HG02763 (cell line): ENCODE measurements around the gene TAX1BP3.

Source experiments
- ATAC-seq: cut with Tn5 transposase; IDR thresholded peaks from one replicate; pipeline ENCODE4 v1.9.1; 2021; ENCODE audit warnings: mild to moderate bottlenecking, moderate library complexity; ENCODE audit not compliant: unreplicated experiment

Gene TAX1BP3

DNA sequence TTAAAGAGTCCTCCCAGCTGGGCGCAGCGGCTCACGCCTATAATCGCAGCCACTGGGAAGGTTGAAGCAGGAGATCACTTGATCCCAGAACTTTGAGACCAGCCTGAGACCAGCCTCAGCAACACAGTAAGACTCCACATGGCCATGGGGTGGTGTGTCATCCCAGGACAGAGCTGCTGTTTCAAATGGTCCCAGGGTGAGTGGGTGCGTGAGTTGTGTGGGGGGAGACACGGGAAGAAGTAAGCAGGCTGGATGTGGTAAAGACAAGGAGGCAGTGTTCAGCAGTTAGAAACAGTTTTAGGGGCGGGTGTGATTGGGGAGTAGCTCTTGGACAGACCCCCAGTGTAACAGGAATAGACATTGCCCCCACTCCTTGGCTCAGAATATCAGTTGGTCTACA, 36.1 kb downstream of the TAX1BP3 start:
- ATAC-seq: no peak

DNA sequence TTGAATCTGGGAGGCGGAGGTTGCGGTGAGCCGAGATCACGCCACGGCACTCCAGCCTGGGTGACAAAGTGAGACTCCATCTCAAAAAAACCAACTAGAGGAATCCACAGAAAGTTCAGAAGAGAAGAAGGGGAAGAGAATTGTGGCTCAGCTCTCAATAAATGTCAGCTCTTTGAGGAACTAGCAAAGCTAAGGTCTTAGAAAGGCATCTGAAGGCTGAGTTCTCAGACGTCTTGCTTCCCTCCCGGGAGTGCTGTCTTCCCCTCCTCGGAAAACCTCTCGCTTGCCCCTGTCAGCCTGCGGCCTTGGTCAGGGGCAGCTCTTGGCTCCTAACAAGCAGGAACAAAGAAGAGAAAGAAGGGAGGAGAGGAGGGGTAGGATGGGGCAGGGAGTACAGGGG, 37.6 kb downstream of the TAX1BP3 start:
- ATAC-seq: no peak

DNA sequence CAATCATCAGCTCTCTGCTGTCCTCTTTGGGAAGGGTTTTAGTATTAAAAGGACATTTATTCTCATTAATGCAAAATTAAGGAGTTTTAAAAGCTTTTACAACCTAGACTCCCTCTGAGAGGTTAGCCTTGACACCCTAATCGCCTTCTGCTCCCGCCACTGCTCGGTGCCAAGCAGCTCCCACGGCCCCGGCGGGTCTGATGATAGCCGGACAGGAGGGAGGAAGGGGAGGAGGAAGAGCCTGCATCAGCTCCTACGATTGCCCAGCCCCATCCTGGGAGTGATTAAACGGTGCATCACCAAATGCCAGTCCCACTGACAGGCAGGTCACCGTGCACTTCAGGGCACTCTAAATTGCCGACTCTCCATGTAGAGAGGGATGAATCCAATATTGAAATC, 40.6 kb downstream of the TAX1BP3 start:
- no peak for ATAC-seq

DNA sequence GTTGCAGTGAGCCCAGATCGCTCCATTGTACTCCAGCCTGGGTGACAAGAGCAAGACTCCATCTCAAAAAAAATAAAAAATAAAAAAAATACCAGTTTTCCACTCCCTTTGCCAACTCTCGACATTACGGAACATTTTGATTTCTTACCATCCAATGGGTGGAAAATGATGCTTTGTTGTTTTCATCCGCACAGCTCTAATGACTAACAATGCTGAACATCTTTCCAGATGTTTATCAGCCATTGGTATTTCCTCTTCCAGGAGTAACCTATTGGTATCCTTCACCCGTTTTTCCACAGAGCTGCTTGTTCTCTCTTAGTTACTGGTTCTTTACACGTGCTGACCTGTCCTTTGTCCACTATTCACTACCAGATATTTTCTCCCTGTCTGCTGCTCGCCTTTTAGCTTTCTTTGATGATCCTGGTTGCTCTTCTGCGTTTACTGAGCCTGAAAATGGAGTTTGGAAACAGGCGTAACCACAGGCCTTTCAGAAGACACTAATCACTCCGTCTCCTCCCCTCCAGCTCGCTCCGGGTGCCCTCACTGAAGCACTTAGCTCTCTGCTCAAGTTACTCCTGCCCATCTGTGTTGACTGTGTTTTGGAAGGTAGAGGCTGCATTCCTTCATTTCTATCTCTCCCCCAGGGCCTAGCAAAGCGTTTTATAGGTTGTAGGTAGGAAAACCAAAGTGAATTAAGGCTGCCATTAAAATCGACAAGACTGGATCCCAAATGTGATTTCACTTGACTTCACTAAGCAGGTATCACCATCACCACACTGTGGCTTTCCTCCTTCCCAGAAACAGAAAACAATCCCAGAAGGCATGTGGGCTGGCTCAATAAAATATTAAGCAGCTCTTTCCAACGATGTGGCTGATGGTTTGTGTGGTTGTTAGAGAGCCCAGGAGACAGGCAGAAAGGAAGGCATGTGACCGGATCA, 41.3 kb downstream of the TAX1BP3 start:
- no peak for ATAC-seq

DNA sequence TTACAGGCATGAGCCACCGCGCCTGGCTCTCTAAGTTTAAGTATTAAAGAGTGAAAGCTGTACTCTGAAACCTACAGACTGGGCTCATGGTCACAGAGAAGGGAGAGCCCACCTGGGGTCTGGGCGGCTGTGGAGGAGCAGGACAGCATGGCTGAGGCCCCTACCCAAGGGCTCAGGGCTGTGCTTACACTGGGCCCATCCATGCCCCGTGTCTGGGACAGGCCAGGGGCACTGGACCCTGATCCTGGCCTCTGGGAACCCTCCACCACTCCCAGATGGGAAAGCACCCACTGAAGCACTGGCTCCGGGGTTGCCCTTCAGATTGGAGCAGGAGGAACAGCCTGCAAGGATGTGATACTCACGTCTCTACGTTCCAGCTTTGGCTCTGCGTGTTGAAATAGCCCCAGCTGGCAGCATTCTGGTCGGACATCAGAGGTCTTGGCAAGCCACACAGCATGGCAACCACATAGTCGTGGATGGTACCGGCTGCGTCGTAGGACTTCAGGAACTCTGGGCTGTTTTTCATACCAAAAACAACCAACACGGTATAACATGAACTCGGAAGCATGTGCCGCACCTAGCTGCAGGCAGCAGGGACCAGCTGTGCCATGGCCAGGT, 45.3 kb downstream of the TAX1BP3 start:
- ATAC-seq: no peak

DNA sequence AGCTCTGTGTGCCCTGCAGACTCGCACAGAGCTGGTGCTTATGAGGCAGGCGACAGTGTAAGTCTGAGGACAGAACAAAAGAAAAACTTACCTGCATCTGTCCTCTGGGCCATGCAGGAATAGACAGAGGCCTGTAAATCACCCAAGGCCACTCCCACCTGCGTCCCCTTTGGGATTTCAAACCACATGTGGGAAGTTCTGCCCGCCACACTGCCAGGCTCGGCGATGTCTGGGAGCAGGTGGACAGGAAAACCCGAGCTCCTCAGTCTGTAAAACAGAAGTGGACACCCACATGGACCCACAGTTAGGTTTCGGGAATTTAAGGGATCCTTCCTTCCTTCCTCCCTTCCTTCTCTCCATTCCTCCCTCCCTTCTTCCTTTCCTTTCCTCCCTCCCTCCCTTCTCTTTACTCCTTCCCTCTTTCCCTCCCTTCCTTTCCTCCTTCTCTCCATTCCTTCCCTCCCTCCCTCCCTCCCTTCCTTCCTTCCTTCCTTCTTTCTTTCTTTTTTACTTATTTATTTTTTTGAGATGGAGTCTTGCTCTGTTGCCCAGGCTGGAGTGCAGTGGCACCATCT, 47.1 kb downstream of the TAX1BP3 start:
- no peak for ATAC-seq

DNA sequence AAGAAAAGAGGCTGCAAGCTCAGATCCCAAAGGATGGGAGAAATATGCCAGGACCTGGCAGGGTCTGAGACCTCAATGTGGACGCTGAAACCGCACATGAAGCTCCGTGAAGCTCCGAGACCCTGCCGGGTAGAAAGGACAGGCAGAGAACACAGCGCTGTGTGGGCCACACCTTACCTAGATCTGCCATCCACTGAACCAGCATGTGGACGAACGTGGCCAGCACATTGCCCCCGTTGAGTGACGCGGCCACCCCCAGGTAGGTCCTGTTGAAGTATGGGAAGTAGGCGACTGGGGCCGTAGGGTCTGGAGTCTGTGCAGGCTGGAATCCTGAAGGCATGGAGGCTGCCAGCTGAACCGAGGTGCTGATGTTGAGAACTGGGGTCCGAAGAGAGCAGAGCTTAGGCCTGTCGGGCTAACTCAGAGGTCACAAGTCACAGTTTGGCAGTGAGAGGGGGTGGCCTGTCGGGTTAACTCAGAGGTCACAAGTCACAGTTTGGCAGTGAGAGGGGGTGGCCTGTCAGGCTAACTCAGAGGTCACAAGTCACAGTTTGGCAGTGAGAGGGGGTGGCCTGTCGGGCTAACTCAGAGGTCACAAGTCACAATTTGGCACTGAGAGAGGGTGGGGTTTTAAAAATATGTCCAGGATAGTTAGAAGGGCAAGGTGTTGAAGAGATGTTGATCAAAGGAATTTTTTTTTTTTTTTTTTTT, 53.1 kb downstream of the TAX1BP3 start:
- ATAC-seq: no peak

DNA sequence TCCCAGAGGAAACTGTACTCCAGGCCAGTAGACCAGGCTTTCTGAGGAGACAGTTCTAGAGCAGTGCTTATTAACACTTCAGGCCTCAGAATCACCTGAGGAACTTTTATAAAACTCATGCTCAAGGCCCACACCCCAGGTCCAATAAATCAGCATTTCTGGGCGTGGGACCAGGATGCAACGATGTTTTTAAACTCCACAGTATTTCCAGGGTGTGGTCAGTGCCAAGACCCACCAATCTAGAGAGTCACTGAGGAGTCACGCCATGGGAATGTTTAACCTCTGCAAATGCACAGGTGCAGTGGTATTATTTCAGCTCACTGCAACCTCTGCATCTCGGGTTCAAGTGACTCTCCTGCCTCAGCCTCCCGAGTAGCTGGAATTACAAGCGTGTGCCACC, 55.3 kb downstream of the TAX1BP3 start:
- ATAC-seq: no peak
